ENCODE results near the gene GLDN. TPM values are rescaled to one million over a fixed set of nuclear protein-coding genes. Genes with fewer than 3 reads are reported as not detected.
"Not testable (repeated sequence)": the region's sequence is repeated elsewhere in the genome, so short reads cannot be mapped to it uniquely, and the experiment has no call there.

The GLDN gene
- total and polyA plus RNA-seq, 2 of the 8 experiments (the other 6 are each of a cell fraction or from before 2014, with no cell fraction given): 0.24 to 0.50 TPM

DNA sequence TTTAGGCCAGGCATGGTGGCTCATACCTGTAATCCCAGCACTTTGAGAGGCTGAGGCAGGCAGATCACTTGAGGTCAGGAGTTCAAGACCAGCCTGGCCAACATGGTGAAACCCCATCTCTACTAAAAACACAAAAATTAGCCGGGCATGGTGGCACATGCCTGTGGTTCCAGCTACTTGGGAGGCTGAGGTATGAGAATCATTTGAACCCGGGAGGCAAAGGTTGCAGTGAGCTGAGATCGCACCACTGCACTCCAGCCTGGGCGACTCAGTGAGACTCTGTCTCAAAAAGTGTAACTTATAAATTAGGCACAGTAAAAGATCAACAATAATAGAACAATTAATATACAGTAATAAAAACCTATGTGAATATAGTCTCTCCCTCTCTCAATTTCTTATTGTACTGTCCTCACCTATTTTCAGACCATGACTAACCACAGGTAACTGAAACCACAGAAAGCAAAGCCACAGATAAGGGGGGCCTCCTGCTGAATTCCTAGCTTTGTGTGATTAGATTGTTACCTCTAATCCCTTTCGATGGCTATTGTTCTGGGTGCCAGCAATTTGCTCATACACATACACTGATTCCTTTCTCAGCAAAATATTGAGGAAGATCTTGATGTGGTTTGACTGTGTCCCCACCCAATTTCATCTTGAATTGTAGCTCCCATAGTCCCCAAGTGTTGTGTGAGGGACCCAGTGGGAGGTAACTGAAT lies 104.7 kb downstream of the GLDN start:
- H2BK15ac ChIP-seq (ENCODE audit: low read length); H3K4me1 ChIP-seq (replicated peaks in 1 of 4; ENCODE audit: control insufficient read depth in 3 of 4, insufficient read depth in 4 of 4, low read length in 3 of 4); H2AFZ ChIP-seq (ENCODE audit: low read length); H2BK20ac ChIP-seq (ENCODE audit: low read length); H2BK12ac ChIP-seq (ENCODE audit: low read depth, low read length); H2AK5ac ChIP-seq (ENCODE audit: low read depth, low read length); H3K56ac ChIP-seq (replicated peaks; ENCODE audit: insufficient read length, low read depth, low read length); H3K14ac ChIP-seq (ENCODE audit: insufficient read length); H2BK5ac ChIP-seq (ENCODE audit: low read depth, low read length); H3K9ac ChIP-seq (replicated peaks in 1 of 4; ENCODE audit: extremely low read depth in 1 of 4, low read depth in 3 of 4, low read length in 3 of 4); H3K9me3 ChIP-seq (ENCODE audit: insufficient read depth in 2 of 2, low read depth in 1 of 2, low read length in 1 of 2); FAIRE-seq; H3K27ac ChIP-seq (ENCODE audit: low read depth, low read length); H3K4ac ChIP-seq (replicated peaks; ENCODE audit: insufficient read length, low read depth, low read length); H3K36me3 ChIP-seq (ENCODE audit: control insufficient read depth in 2 of 4, insufficient read depth in 4 of 4, low read length in 3 of 4); H4K20me1 ChIP-seq (replicated peaks in 1 of 2; ENCODE audit: control insufficient read depth in 1 of 2, insufficient read depth in 2 of 2, low read length in 2 of 2); H3K79me1 ChIP-seq (ENCODE audit: low read depth, low read length); H3K4me2 ChIP-seq (ENCODE audit: insufficient read depth in 1 of 2, low read depth in 2 of 2, low read length in 2 of 2); H2BK120ac ChIP-seq (replicated peaks; ENCODE audit: low read depth, low read length); H3K79me2 ChIP-seq (ENCODE audit: control insufficient read depth in 1 of 2, insufficient read depth in 2 of 2, low read length in 2 of 2); H4K5ac ChIP-seq (ENCODE audit: insufficient read length, low read depth, low read length); H3K23me2 ChIP-seq (ENCODE audit: low read depth, low read length); H3K18ac ChIP-seq (ENCODE audit: extremely low read depth, low read length); H3K4me3 ChIP-seq (ENCODE audit: extremely low read depth in 1 of 4, insufficient read depth in 2 of 4, low read depth in 3 of 4, low read length in 4 of 4); DNase-seq (ENCODE audit: low read depth in 1 of 2, low spot score in 2 of 2); H4K8ac ChIP-seq (ENCODE audit: extremely low read depth, insufficient read depth, low read length); H3K23ac ChIP-seq (ENCODE audit: insufficient read length); H4K91ac ChIP-seq (replicated peaks; ENCODE audit: insufficient read length, low read length); POLR2A ChIA-PET (ENCODE audit: partially characterized antibody); H3K27me3 ChIP-seq (replicated peaks in 1 of 4; ENCODE audit: control insufficient read depth in 3 of 4, extremely low read depth in 1 of 4, insufficient read depth in 3 of 4, low read length in 3 of 4): not testable (repeated sequence)
- CTCF ChIA-PET (ENCODE audit: partially characterized antibody): interaction anchor here (0.7 to 2.1 kb wide), 3 partner anchors 19 to 53 kb away, joined by 3 to 5 read pairs (median 3); no protein-coding TSS in a partner anchor
- WGBS, 2 experiments (ENCODE audit: extremely low coverage in 1 of 2, insufficient coverage in 1 of 2, insufficient read length in 1 of 2, insufficient replicate concordance in 2 of 2, low coverage in 1 of 2, low lambda C conversion rate in 2 of 2, missing lambda C conversion rate in 1 of 2): 91% methylated on average over 5 of the region's 5 CpGs; no CpG with 5 or more reads in 1 of the 2 experiments
